GOT3 (cell line): ENCODE data around the gene NDEL1.

Experiments used
- DNase-seq: peaks from one replicate; lab custom pipeline; 2025; ENCODE audit warnings: mixed read lengths; lab: John Stamatoyannopoulos, UW

Gene NDEL1

GRCh38 chr17:8417806-8418205 lies 17.9 kb upstream of the NDEL1 start:
- no peak for DNase-seq

- no peak for DNase-seq
Observed at GRCh38 chr17:8418471-8418870, 17.2 kb upstream of the NDEL1 start.

- no peak for DNase-seq
Observed at GRCh38 chr17:8419305-8419704, 16.4 kb upstream of the NDEL1 start.

GRCh38 chr17:8420041-8420934 lies 15.4 kb upstream of the NDEL1 start:
- DNase-seq, result no peak

GRCh38 chr17:8421571-8421970 lies 14.1 kb upstream of the NDEL1 start:
- peak; percentile 40 for DNase-seq

GRCh38 chr17:8426094-8426720 lies 9.5 kb upstream of the NDEL1 start:
- DNase-seq, result no peak

GRCh38 chr17:8426802-8427201 lies 8.9 kb upstream of the NDEL1 start:
- DNase-seq, result no peak

GRCh38 chr17:8430966-8431365 lies 4.7 kb upstream of the NDEL1 start:
- DNase-seq, result peak; percentile 28

GRCh38 chr17:8436169-8436843 lies 622 bp downstream of the NDEL1 start:
- no peak for DNase-seq

- DNase-seq, result no peak
Observed at GRCh38 chr17:8436844-8437171, 1.1 kb downstream of the NDEL1 start.

- DNase-seq, result no peak
Observed at GRCh38 chr17:8438441-8438840, 2.8 kb downstream of the NDEL1 start.

- DNase-seq, result no peak
Observed at GRCh38 chr17:8439681-8440080, 4.0 kb downstream of the NDEL1 start.

GRCh38 chr17:8441690-8442089 lies 6.0 kb downstream of the NDEL1 start:
- no peak for DNase-seq

GRCh38 chr17:8442310-8442709 lies 6.6 kb downstream of the NDEL1 start:
- DNase-seq, result no peak

GRCh38 chr17:8443756-8444155 lies 8.1 kb downstream of the NDEL1 start:
- DNase-seq, result no peak

GRCh38 chr17:8444494-8444893 lies 8.8 kb downstream of the NDEL1 start:
- no peak for DNase-seq

GRCh38 chr17:8445536-8445935 lies 9.9 kb downstream of the NDEL1 start:
- no peak for DNase-seq

GRCh38 chr17:8447799-8448198 lies 12.1 kb downstream of the NDEL1 start:
- DNase-seq, result no peak

- no peak for DNase-seq
Observed at GRCh38 chr17:8448310-8448709, 12.6 kb downstream of the NDEL1 start.

GRCh38 chr17:8451933-8452614 lies 16.4 kb downstream of the NDEL1 start:
- no peak for DNase-seq

- DNase-seq, result no peak
Observed at GRCh38 chr17:8453326-8453725, 17.6 kb downstream of the NDEL1 start.

- no peak for DNase-seq
Observed at GRCh38 chr17:8455665-8456209, 20.1 kb downstream of the NDEL1 start.
